GM12878 (cell line): Measurements from ENCODE around the gene PNPO. TPM values are rescaled to one million over a fixed set of nuclear protein-coding genes. Genes with fewer than 3 reads are reported as not detected.

Experiments used
- ATAC-seq: fragments of 200-7000 bp; cut with Tn5 transposase; 3 replicates; pipeline ENCODE4 v1.9.1; 2020; ENCODE audit warnings: mild to moderate bottlenecking, moderate library complexity
- BruUV-seq: library from RNA; stranded (reverse); fragments of 400-500 nt; replicated peaks from 2 replicates; lab custom pipeline; 2021; lab: Mats Ljungman, UMichigan
- CTCF ChIA-PET: fragments of 300-600 bp; sonication (Branson Sonifier 250); formaldehyde crosslinking; extraction: SDS; loops from one replicate; lab custom pipeline; 2021; ENCODE audit warnings: inconsistent platforms; lab: Yijun Ruan, JAX
- POLR2A ChIA-PET: fragments of 350-600 bp; formaldehyde crosslinking; extraction: SDS; loops from one replicate; lab custom pipeline; 2021; ENCODE audit warnings: inconsistent platforms; lab: Charles Lee
- RAD21 ChIA-PET: fragments of 300-600 bp; sonication (Branson Sonifier 250); formaldehyde crosslinking; loops from one replicate; lab custom pipeline; 2023; ENCODE audit warnings: antibody characterized with exemption; ENCODE audit not compliant: unreplicated experiment; lab: Charles Lee
- SMC1A ChIA-PET: fragments of 300-600 bp; sonication (Branson Sonifier 250); formaldehyde crosslinking; loops from one replicate; lab custom pipeline; 2023; ENCODE audit not compliant: unreplicated experiment, uncharacterized antibody; lab: Charles Lee
- DNase-seq: peaks from one replicate; pipeline ENCODE4 v3.0.0-alpha.2; 2011; ENCODE audit warnings: low read depth, low spot score
- FAIRE-seq: peaks from 3 replicates; lab custom pipeline; 2011; peaks lifted over from hg19 to GRCh38; lab: Jason Lieb, UNC
- H2AFZ ChIP-seq: 2 replicates; pipeline ENCODE4 v1.6.0; 2011; ENCODE audit warnings: low read depth, low read length, control low read depth; ENCODE audit not compliant: control insufficient read depth
- H3K27ac ChIP-seq: 2 replicates; pipeline ENCODE4 v1.5.1; 2011; ENCODE audit warnings: control low read depth; ENCODE audit not compliant: control insufficient read depth, insufficient read depth
- H3K27me3 ChIP-seq, 2 experiments: replicated peaks in 1 of 2; 2 replicates each; pipeline versions ENCODE4 v1.6.0 to v1.6.1; 2011; ENCODE audit warnings: low read length in 1 of 2; ENCODE audit not compliant: control insufficient read depth in 2 of 2, insufficient read depth in 2 of 2
- H3K36me3 ChIP-seq, 2 experiments: 2 replicates each; pipeline ENCODE4 v1.5.1; 2011; ENCODE audit warnings: low read length in 1 of 2; ENCODE audit not compliant: control insufficient read depth in 2 of 2, insufficient read depth in 2 of 2
- H3K4me1 ChIP-seq: 2 replicates; pipeline ENCODE4 v1.6.1; 2011; ENCODE audit warnings: mild to moderate bottlenecking, low read length, moderate library complexity, mixed read lengths; ENCODE audit not compliant: control insufficient read depth, insufficient read depth
- H3K4me2 ChIP-seq: 2 replicates; pipeline ENCODE4 v1.6.0; 2011; ENCODE audit warnings: control low read depth; ENCODE audit not compliant: control insufficient read depth, insufficient read depth
- H3K4me3 ChIP-seq: fragments of 200-600 bp; sonication (generic); 2 replicates; pipeline ENCODE4 v1.5.1; 2016
- H3K79me2 ChIP-seq: 2 replicates; pipeline ENCODE4 v1.6.0; 2011; ENCODE audit warnings: low read length; ENCODE audit not compliant: control insufficient read depth, insufficient read depth
- H3K9ac ChIP-seq: 2 replicates; pipeline ENCODE4 v1.8.0; 2011; ENCODE audit warnings: low read length, control low read depth, mixed read lengths; ENCODE audit not compliant: control insufficient read depth, insufficient read depth
- H3K9me3 ChIP-seq: replicated peaks from 3 replicates; pipeline ENCODE4 v1.5.1; 2011; ENCODE audit warnings: mild to moderate bottlenecking, low read length; ENCODE audit not compliant: control insufficient read depth, insufficient read depth
- H4K20me1 ChIP-seq: 2 replicates; pipeline ENCODE4 v1.6.0; 2011; ENCODE audit not compliant: control insufficient read depth, insufficient read depth
- ATF3 ChIP-seq: IDR thresholded peaks from 2 replicates; pipeline ENCODE4 v1.6.1; 2011; ENCODE audit warnings: low read depth, mild to moderate bottlenecking, low read length, moderate library complexity, borderline replicate concordance; ENCODE audit errors: extremely low read depth
- EGR1 ChIP-seq, 2 experiments: IDR thresholded peaks; 1 replicate in 1 of 2; 2 replicates in 1 of 2; pipeline ENCODE4 v1.6.1; 2011 to 2012; ENCODE audit warnings: low read depth in 2 of 2, low read length in 2 of 2, borderline replicate concordance in 1 of 2, mild to moderate bottlenecking in 1 of 2, moderate library complexity in 1 of 2
- HCFC1 ChIP-seq: fragments of 150-350 bp; IDR thresholded peaks from 2 replicates; pipeline ENCODE4 v1.6.1; 2014; ENCODE audit warnings: low read length
- IRF4 ChIP-seq: IDR thresholded peaks from 2 replicates; pipeline ENCODE4 v1.6.1; 2011; ENCODE audit warnings: low read depth, low read length
- KLF5 ChIP-seq: fragments of 450-650 bp; IDR thresholded peaks from 2 replicates; pipeline ENCODE4 v1.6.1; 2014; ENCODE audit warnings: mild to moderate bottlenecking; ENCODE audit not compliant: partially characterized antibody
- MYC ChIP-seq: IDR thresholded peaks from 2 replicates; pipeline ENCODE4 v1.6.1; 2011; ENCODE audit warnings: mild to moderate bottlenecking, low read length, moderate library complexity, inconsistent platforms; ENCODE audit not compliant: insufficient read depth, insufficient replicate concordance, insufficient read length, severe bottlenecking
- POLR2A ChIP-seq: IDR thresholded peaks from 2 replicates; pipeline ENCODE4 v1.6.1; 2011; ENCODE audit warnings: low read depth, mild to moderate bottlenecking, low read length
- POLR2AphosphoS2 ChIP-seq: IDR thresholded peaks from 2 replicates; pipeline ENCODE4 v1.6.1; 2011; ENCODE audit warnings: low read depth, mild to moderate bottlenecking, low read length, improper control_type of control experiment, moderate library complexity
- POLR2AphosphoS5 ChIP-seq: IDR thresholded peaks from 2 replicates; pipeline ENCODE4 v1.6.1; 2011; ENCODE audit warnings: mild to moderate bottlenecking, low read length, inconsistent platforms
- PRDM15 ChIP-seq: fragments of 450-650 bp; formaldehyde crosslinking; IDR thresholded peaks from 2 replicates; pipeline ENCODE4 v1.4.0; 2020; ENCODE audit warnings: mild to moderate bottlenecking, moderate library complexity
- SMC3 ChIP-seq: IDR thresholded peaks from 2 replicates; pipeline ENCODE4 v1.6.1; 2011; ENCODE audit warnings: low read length, improper control_type of control experiment, borderline replicate concordance
- SREBF2 ChIP-seq: IDR thresholded peaks from 2 replicates; pipeline ENCODE4 v1.6.1; 2012; ENCODE audit warnings: mild to moderate bottlenecking, low read length
- WGBS: methylation state at CpG from one replicate; pipeline ENCODE4 v1.1.6; 2016; ENCODE audit warnings: low lambda C conversion rate; ENCODE audit not compliant: insufficient replicate concordance, insufficient coverage; ENCODE audit errors: missing lambda C conversion rate; 5-methylcytosine and 5-hydroxymethylcytosine counted together
- in situ Hi-C: fragments of 300-500 bp; cut with MboI; formaldehyde crosslinking; loops from 9 replicates; pipeline ENCODE4 v1.14.3; 2018; ENCODE audit warnings: mixed read lengths
- intact Hi-C: fragments of 100-400 bp; cut with micrococcal nuclease; formaldehyde crosslinking; loops from one replicate; pipeline ENCODE4 v1.14.2; 2022; ENCODE audit not compliant: unreplicated experiment
- polyA plus RNA-seq, 11 experiments: library from polyadenylated mRNA; depleted of rRNA in 4 of 11; unstranded in 6 of 11; stranded (reverse) in 5 of 11; fragments of >200 nt; fragmentation: Nextera tagmentation in 4 of 11; fragmentation: Illumina TruSeq in 1 of 11; extraction: Ambion mirVana in 4 of 11; extraction: Trizol in 1 of 11; gene quantifications; 1 replicate in 1 of 11; 2 replicates in 10 of 11; pipeline versions ENCODE4 v1.2.1 to v1.2.3, GENCODE V29; 2011 to 2016; ENCODE audit warnings: inconsistent platforms in 2 of 11, missing spikeins in 2 of 11, low read depth in 1 of 11
- total RNA-seq, 4 experiments: library from RNA; depleted of rRNA in 3 of 4; stranded (reverse); fragments of >200 nt in 3 of 4; fragmentation: Illumina TruSeq in 1 of 4; extraction: Trizol in 1 of 4; gene quantifications; 2 replicates each; pipeline versions ENCODE4 v1.2.1 to v1.2.3, GENCODE V29; 2013 to 2021

Gene PNPO
- total and polyA plus RNA-seq, 10 of the 15 experiments (the other 5 are each of a cell fraction or from before 2014, with no cell fraction given), result 13.9 to 52.6 (median 37.3) TPM

- Histone ChIP-seq H3K9ac (no peak overlapping the region), H3K79me2 (no peaks in the 10 kb centered on the region), H3K27me3 (no peaks in the 10 kb centered on the region), H3K36me3 (peaks cover 16 to 34% of the 10 kb centered on the region in 2 experiments), H3K9me3 (no peaks in the 10 kb centered on the region), H3K4me1 (no peaks in the 10 kb centered on the region; the same call in 1 of the 2 replicates), H2AFZ (no peak overlapping the region), H3K4me3 (no peak overlapping the region), H3K27ac (no peak overlapping the region), H3K4me2 (no peak overlapping the region), H4K20me1 (no peaks in the 10 kb centered on the region)
- ChIA-PET POLR2A (interaction anchor here (0.5 to 0.9 kb wide), 3 partner anchors 9 to 50 kb away, joined by 3 read pairs; no protein-coding TSS in a partner anchor), SMC1A (interaction anchor here (2.9 to 17.2 kb wide), 2 partner anchors 29 to 35 kb away, joined by 8 to 332 read pairs; no protein-coding TSS in a partner anchor), CTCF (interaction anchor here (1.3 to 12.3 kb wide), 3 partner anchors 12 to 34 kb away, joined by 4 to 454 read pairs (median 4); partner anchors contain the start of gene CDK5RAP3), RAD21 (interaction anchor here (0.8 to 5.0 kb wide), 4 partner anchors 11 to 43 kb away, joined by 3 to 107 read pairs (median 5); no protein-coding TSS in a partner anchor)
- no peak for FAIRE-seq
- no TSS peak for BruUV-seq
- no peak for DNase-seq
- TF ChIP-seq SMC3 (no peak), POLR2A (no peak), ATF3 (no peak), MYC (no peak), POLR2AphosphoS2 (no peak), POLR2AphosphoS5 (no peak), IRF4 (no peak), EGR1 (IDR thresholded peaks at IDR 0.05; ENCODE audit: borderline replicate concordance in 1 of 2, low read depth in 2 of 2, low read length in 2 of 2) (no peak), PRDM15 (CRISPR knock-in tag) (no peak), KLF5 (no peak), HCFC1 (no peak), SREBF2 (no peak)
- WGBS, result 88% methylated on average over 9 of the region's 9 CpGs
- in situ Hi-C loops (loop anchor here (5.0 kb wide), 1 partner anchor 34 kb away; no protein-coding TSS in a partner anchor), intact Hi-C loops (no loop called here)
- ATAC-seq, result no peak
Measured at GRCh38 chr17:47982645-47983390, 41.4 kb downstream of the PNPO start.
